ENCODE measurements around the gene YIPF4.
"Not testable (repeated sequence)": the region's sequence is repeated elsewhere in the genome, so short reads cannot be mapped to it uniquely, and the experiment has no call there.

YIPF4 gene

GRCh38 chr2:32290000-32290339, 12.3 kb downstream of the YIPF4 start:
- DNase-seq: no peak

- no peak for DNase-seq
Observed at GRCh38 chr2:32291746-32292145, 14.0 kb downstream of the YIPF4 start.

GRCh38 chr2:32293493-32293892, 15.8 kb downstream of the YIPF4 start:
- not testable (repeated sequence) for DNase-seq

- not testable (repeated sequence) for DNase-seq
Observed at GRCh38 chr2:32293966-32294562, 16.4 kb downstream of the YIPF4 start.

- no peak for DNase-seq
Observed at GRCh38 chr2:32310577-32310976, 32.9 kb downstream of the YIPF4 start.

GRCh38 chr2:32314886-32315285, 37.2 kb downstream of the YIPF4 start:
- DNase-seq: no peak

- DNase-seq: not testable (repeated sequence)
Observed at GRCh38 chr2:32328679-32329078, 51.0 kb downstream of the YIPF4 start.

GRCh38 chr2:32329180-32329980, 51.7 kb downstream of the YIPF4 start:
- DNase-seq: not testable (repeated sequence)

GRCh38 chr2:32330136-32330535, 52.4 kb downstream of the YIPF4 start:
- no peak for DNase-seq

- DNase-seq: no peak
Observed at GRCh38 chr2:32342801-32343200, 65.1 kb downstream of the YIPF4 start.

GRCh38 chr2:32350797-32351196, 73.1 kb downstream of the YIPF4 start:
- DNase-seq: not testable (repeated sequence)

- DNase-seq: no peak
Observed at GRCh38 chr2:32355976-32356680, 78.4 kb downstream of the YIPF4 start.

- DNase-seq: peak; percentile 76
Observed at GRCh38 chr2:32356681-32357317, 79.1 kb downstream of the YIPF4 start, which contains the start of gene BIRC6. BIRC6 (plus strand) TSS chr2:32357023; CDS start chr2:32357162, 139 bp downstream.

GRCh38 chr2:32357318-32358110, 79.8 kb downstream of the YIPF4 start:
- DNase-seq: no peak

GRCh38 chr2:32358111-32358482, 80.4 kb downstream of the YIPF4 start:
- no peak for DNase-seq

- no peak for DNase-seq
Observed at GRCh38 chr2:32360416-32360815, 82.7 kb downstream of the YIPF4 start.

- not testable (repeated sequence) for DNase-seq
Observed at GRCh38 chr2:32362997-32363396, 85.3 kb downstream of the YIPF4 start.

GRCh38 chr2:32363597-32363996, 85.9 kb downstream of the YIPF4 start:
- DNase-seq: no peak

- DNase-seq: not testable (repeated sequence)
Observed at GRCh38 chr2:32364290-32364689, 86.6 kb downstream of the YIPF4 start.

- DNase-seq: not testable (repeated sequence)
Observed at GRCh38 chr2:32365679-32366078, 88.0 kb downstream of the YIPF4 start.

All from SHP77 treated with DMSO at 0.1 percent for 48 hours (cell line).